GM21526 (cell line): ENCODE results near the gene STYK1.
"Not testable (repeated sequence)": the region's sequence is repeated elsewhere in the genome, so short reads cannot be mapped to it uniquely, and the experiment has no call there.

ENCODE experiments used
- ATAC-seq: cut with Tn5 transposase; IDR thresholded peaks from one replicate; pipeline ENCODE4 v1.9.1; 2021; ENCODE audit warnings: moderate library complexity; ENCODE audit not compliant: unreplicated experiment, low FRiP score

The STYK1 gene

DNA sequence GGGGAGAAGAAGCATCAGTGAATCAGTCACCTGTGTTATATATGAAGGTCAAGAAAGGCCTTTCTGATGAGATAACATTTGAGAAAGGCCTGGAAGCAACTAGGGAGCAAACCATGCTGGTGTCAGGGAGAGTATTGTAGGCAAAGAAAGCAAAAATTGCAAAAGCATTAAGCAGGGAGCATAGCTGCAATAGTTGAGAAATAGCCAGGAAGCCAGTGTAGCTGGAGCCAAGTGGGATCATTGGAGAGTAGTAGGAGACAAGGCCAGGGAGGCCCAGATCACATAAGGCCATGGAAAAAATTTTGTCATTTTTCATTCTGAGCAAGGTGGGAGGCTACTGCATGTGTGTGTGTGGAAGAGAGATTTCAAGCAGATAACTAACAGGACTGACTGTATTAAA is 41.6 kb downstream of the STYK1 start:
- ATAC-seq: no peak

DNA sequence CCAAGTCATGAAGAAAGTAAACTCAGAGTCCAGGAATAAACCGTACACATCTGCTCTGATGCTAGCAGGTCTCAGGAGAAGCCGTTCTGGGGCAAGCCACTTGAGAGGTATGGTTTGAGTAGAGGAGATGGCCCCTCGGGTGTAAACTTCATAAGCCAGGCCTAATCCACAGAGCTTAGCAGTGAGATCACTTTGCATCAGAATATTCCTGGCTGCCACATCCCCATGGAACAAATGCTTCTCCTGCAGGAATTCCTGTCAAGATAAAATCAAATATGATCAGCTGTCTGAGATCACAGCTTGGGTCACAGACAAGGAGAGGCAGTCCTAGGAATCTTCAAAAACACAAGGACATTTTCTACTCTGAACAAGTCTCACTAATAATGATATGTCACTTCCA is 49.2 kb downstream of the STYK1 start:
- ATAC-seq: no peak

DNA sequence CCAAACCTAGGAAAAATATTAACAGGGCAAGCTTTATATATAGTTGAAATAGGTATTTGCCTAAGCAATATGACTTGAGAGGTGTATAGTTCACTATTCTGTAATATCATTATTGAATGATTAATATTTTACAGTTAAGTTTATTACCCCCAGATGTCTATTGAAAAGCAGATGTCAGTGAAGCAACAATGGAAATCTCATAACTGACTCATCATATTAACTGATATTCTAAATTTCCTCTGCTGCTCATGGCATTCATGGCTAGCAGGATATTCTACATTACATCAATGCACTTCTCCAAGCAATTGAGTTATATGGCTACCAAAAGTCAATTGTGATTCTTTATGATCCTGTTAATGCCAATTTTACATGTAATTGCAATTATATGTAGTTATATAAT is 50.7 kb downstream of the STYK1 start:
- no peak for ATAC-seq

DNA sequence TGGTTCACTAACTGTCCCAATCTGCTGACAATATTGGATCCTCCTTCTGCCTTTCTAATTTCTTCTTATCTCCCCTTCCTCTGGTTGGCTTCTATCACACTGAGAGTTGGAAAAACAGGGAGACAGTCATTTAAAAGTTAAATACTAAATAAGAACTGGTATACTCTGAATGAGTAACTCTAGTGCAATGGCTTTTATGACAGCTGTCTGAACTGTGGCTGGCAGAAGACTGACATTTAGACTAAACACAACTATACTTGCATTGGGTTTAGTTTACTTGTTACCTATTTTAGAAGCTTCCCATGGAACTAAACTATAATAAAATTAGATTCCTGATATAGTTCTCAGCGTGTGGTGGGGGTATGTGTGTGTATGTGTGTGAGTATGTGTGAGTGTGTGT is 52.6 kb downstream of the STYK1 start:
- ATAC-seq: no peak

DNA sequence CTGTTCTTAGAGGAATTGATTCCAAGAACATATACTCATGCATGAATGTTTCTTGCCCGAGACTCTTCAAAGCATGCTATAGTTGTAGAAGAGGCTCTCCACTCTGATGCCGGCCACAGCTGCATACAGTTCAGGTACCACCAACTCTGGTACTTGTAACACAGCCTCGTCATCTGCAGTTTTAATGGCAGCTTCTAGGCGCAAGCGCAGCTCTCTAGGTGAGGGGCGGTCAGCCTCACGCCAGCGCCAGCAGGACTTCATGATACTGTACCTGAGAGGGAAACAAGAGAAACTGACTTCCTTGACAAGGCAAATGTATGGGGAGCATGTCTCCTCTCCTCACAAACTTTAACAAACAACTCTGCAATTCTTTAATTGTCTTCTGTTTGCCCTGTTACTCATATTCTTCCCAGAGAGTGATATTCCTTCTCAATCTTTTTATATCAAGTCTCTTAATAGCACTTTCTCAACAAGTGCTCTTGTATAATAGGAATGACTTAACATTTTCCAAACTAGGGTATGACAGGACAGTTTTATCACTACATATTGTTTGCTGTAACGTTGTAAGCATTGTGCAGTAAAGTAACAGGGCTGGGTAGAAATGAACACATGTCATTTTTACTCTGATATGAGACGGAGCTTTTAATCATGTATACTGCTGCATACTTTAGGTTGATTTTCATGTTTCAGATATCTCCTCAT is 53.6 kb downstream of the STYK1 start:
- no peak for ATAC-seq

DNA sequence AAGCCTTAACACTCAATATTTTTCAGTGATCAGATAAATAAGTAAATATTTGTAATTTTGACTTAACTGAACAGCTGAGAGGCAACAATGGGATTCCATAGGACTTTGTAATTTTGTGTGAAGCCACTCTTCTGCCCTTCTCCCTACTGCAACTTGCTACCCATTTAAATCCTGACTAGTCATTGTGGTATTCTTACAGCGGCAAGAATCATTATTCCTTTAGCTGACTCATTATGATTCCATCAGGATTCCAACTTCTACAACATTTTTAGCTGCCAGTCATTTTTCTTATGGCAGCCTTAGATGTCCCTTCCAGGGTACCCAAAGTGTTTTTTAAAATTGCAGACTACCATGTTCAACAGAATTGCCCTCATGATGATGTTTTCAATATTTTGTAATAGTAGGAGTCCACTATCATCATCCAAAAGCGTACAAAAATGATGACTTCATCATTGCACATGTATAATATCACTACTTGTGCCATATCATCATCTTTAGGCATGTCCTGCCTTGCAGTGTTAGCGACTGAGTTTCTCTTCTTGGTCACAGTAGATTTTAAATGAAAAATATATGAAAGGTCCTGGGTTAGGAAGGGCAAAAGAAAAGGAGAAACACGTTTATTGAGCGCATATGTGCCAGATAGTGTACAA is 55.4 kb downstream of the STYK1 start:
- no peak for ATAC-seq

DNA sequence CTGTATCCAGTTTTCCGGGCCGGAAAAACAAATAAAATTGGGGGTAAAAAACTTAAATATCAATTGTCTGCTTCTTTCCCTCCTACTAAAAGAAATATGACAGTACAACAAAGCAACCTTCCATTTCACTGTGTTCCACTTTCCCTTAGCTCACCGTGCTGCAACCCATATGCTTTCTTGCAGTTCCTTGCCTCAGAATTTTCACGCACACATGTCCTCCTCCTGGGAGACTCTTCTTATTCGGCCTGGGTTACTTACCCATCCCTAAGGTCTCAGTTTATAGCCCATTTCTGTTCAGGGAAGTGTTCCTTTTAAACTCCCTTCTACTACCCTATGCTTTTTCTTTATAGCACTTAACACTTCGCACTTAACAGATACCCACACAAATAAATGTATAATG is 56.0 kb downstream of the STYK1 start:
- ATAC-seq: no peak

DNA sequence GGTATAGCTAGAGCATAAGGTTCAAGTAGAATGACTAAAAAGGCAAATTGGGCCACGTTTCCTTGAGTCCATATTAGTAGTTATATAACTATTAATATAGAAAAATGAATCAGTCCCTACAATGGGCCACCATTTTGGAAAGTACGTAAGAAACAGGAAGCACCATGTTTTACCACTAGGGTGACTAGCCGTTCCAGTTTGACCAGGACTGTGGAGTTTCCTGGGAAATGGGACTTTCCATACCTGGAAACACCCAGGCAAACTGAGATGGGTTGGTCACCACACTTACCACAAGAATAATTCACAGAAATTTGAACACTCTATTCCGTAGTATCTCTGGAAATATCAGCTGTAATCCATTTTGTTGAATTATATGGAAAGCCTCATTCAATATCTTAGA is 58.3 kb downstream of the STYK1 start:
- ATAC-seq: no peak

DNA sequence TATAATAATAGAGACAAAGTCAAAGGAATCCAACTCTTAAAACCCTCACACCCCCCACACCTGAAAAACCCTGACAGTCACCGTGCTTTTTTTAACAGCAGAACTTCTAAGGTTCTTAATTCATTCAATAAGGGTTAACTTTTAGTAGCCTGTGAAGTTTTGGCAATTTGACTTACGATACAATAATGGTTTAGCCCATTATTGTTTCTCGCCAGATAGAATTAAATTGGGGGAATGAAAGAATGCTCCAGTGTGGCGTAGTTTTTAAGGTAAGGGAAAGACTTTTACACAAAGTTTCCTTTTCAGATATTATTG is 59.8 kb downstream of the STYK1 start:
- ATAC-seq: no peak

DNA sequence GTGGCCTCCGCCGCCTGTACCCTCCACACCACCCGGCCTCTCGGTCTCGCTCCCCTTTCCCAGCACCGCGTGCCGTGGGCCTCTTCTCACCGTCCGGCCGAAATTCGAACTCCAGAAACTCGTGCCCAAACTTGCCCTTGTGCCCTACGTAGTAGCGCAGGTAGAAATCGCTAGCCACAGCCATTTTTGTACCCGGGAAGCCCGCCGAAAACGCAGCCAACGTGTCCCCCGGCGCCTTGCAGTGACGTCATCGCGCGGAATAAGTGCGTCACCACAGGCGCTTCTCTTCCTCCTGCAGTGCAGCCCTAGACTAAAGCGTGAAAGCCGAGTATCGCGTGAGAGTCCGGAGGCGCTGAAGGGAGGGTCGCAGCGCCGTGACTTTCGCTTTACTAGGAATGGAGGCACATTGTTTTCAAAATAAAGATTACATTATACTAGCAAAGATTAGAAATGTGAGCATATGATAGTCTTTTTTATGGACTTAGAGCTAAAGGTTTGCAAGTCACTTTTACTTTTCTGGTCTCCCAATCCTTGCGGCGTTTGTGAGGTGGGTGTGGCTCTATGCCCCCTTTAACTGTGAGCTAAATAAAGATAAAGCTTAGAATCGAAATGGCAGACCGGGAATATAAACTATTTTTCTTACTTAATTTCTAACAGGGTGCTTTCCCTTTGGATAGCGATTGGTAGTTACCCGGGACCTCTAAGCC is 60.4 kb downstream of the STYK1 start, which contains the start of gene MAGOHB:
MAGOHB (minus strand) TSS at position 261 of the 707 bp plus-strand sequence; CDS start at position 184, 77 bp downstream.
- peak; percentile 92 for ATAC-seq

DNA sequence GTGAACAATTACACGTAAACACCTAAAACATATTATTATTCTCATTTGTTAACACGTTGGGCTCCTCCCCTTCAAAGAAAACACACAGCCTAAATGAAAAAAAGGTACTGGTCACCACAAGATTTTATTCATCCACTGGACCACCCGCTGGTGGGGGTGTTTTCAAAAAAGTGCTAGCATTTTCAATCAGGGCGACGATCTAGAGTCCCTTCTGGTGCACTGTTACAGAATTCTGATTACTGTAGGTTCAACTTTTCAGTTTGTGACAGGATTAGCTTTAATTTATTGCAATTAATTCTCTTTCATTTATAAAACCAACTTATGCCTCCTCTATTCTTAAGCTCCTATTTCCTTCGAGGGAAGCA is 60.9 kb downstream of the STYK1 start:
- ATAC-seq: peak; percentile 2

DNA sequence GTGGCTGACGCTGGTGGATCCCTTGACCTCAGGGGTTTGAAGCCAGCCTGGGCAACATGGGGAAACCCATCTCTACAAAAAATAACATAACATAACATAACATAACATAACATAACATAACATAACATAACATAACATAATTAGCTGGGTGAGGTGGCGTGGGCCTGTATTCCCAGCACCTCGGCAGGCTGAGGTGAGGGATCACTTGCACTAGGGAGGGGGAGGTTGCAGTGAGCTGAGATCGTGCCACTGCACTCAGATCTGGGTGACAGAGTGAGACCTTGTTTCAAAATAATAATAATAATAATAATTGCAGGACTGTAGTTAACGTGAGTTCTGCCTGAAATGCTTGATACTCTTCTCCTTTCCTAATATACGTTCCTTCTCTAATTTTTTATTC is 61.7 kb downstream of the STYK1 start:
- ATAC-seq: no peak

DNA sequence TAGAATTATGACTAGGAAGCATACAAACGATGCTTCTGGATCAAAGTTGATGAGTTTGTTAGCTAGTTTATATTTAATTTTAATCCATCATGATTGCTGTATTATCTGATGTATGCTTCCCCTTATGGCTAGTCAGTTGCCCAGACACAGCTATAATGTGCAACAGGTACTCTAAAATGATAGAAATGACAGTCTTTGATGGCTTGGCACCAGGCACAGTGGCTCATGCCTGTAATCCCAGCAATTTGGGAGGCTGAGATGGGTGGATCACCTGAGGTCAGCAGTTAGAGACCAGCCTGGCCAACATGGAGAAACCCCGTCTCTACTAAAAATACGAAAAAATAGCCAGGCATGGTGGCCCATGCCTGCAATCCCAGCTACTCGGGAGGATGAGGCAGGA is 62.6 kb downstream of the STYK1 start:
- not testable (repeated sequence) for ATAC-seq

DNA sequence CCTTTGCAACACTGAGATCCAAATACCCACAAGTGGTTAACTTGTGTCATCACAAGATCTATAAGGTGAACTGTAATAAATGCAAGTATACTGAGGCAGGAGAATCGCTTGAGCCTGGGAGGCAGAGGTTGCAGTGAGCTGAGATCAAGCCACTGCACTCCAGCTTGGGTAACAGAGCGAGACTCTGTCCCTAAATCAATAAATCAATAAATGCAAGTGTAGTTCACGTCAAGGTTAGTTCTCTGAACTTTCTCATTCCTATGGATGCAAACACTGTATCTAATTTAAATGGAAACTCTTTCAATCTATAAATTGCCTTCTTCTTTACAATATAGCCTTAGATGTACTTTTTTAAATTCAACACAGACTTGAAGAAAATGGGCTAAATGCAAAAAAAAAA is 63.7 kb downstream of the STYK1 start:
- ATAC-seq: no peak

DNA sequence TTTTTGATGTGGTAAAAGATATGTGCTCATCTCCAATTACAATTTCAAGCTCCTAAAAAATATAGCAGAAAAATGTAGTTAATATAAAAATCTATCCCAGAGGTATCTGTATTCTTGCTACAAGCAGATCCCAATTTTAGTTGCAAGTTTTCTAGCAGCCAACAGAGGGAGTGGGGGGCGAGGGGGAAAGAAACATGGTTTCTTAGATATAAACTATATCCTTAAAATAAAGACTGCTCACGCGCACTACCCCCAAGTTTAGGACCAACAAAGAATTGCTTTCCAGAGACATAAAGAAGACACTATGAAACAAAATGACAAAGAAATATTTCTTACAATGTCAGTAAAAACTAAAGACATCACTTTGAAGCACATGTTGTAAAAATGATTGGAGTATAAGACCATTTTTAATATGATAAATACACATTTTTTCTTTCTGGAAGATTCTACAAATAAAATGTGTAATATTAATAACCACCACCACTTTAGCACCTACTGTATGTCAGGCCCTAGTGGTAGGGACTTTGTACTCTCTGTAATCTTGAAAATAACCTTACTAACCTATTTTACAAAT is 65.9 kb downstream of the STYK1 start:
- no peak for ATAC-seq

DNA sequence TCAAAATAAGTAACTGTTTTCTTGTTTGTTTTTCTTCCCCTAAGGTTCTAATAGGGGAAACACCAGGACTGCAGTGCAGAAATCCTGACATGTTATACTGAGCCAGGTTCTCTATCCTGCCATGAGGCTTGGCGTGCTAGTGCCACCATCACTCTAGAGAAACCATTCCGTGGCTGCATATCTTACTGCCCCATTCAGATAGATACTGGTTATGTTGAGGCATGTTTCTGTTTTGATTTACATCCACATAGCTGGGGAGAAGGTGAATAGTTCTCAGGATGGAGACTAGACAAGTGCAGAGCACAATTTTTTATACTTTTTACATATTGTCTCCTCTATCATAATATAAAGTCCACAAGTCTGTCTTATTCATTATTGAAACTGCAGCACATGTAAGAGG is 72.0 kb downstream of the STYK1 start:
- ATAC-seq: no peak

DNA sequence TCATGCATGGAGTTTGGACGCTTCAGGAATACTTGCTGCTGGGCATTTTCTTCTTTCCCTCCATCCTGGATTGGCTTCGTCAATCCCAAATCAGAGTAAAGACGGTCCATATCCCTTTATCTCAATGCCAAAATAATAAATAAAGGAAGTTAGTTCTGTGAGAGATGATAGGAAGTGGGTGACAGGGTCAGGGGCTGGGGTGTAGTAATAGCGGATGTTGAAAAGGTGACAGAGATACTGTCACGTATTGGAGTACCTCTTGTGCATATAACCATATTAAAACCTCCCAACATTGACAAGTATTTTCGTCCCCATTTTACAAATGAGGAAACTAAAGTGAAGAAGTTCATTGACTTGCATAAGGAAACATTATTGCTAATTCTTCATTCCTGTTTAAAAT is 72.9 kb downstream of the STYK1 start:
- no peak for ATAC-seq

DNA sequence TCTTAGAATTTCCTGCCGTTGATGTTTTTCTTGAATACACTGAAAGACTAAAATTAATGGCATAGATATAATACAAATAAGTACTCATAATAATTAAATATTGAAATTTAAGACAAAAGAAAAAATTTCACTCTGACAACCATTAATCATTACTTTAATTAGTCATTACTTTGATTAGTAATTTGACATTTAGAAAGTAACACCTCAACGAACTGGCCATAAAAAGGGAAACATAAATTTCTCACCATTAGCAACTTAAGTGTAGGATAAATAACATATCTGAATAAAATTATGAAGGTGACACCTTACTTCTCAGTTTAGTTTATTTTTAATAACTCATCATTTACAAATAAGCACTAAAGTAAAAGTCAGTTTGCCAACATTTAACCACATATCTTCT is 78.0 kb downstream of the STYK1 start:
- no peak for ATAC-seq

DNA sequence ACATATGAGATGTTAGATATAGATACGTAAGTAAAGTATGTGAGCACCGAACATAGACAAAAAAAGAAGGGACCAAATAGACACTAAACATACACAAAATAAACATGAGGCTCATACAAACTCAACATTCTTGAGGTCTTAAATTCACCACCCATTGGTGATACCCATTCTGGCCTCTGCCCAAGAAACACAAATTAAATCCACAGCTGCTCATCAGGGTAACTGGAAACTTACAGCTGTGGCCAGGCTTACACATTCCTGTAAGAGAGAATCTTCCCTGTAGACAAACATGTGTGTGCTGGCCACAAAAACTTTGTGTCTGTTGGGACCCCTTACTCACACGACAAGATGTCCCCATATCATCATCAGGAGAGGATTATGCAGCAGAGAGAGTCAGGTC is 82.9 kb downstream of the STYK1 start:
- no peak for ATAC-seq

DNA sequence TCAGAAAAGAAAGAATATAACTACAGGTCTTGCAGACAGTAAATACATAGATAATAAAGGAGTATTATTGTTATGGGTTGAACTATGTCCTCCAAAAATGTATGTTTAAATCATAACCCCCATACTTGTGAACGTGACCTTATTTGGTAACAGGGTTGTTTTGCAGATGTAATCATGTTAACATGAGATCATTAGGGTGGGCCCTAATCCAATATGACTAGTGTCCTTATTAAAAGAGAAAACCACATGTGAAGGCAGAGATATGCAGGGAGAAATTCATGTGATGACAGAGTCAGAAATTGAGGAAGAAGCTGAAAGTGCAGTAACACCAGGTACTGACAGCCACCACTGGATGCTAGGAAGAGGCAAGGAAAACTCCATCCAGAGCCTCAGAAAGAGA is 89.4 kb downstream of the STYK1 start:
- ATAC-seq: no peak

DNA sequence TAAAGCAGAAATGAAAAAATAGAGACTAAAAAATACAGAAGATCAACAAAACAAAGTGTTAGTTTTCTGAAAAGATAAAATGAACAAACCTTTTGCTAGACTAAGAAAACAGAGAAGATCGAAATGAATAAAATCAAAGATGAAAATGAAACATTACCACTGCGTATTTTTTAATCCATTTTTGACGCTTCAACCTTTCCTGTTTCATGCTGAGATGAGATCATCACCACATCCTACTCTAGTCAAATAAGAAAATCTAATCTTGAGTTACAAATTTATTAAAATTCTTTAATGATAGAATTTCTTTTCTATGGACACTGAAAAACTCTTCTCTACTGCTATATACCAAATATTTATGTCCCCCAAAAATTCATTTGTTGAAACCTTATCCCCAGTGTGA is 91.1 kb downstream of the STYK1 start:
- ATAC-seq: no peak

DNA sequence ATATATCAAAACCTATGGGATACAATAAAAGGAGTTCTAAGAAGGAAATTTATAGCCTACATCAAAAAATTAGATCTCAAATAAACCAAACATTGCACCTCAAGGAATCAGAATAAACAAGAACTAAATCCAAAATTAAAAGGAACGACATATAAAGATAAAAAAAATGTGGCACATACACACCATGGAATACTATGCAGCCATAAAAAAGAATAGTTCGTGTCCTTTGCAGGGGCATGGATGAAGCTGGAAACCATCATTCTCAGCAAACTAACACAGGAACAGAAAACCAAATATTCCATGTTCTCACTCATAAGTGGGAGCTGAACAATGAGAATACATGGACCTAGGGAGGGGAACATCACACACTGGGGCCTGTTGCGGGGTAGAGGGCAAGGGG is 91.7 kb downstream of the STYK1 start:
- not testable (repeated sequence) for ATAC-seq
